ENCODE measurements around the gene NARF.

NARF gene

GRCh38 chr17:82433560-82434215 lies 24.9 kb upstream of the NARF start:
- no peak for DNase-seq (ENCODE audit: low read depth in 2 of 2)

- DNase-seq (ENCODE audit: low read depth in 2 of 2), result no peak
These were observed 24.4 kb upstream of the NARF start for GRCh38 chr17:82434216-82434565.

GRCh38 chr17:82435103-82435502 lies 23.4 kb upstream of the NARF start:
- DNase-seq (ENCODE audit: low read depth in 2 of 2), result no peak

- DNase-seq (ENCODE audit: low read depth in 2 of 2), result no peak
These were observed 22.6 kb upstream of the NARF start for GRCh38 chr17:82435601-82436583.

- no peak for DNase-seq (ENCODE audit: low read depth in 2 of 2)
These were observed 21.8 kb upstream of the NARF start for GRCh38 chr17:82436601-82437324.

- DNase-seq (ENCODE audit: low read depth in 2 of 2), result no peak
These were observed 21.2 kb upstream of the NARF start for GRCh38 chr17:82437325-82437668.

GRCh38 chr17:82438401-82439193 lies 19.9 kb upstream of the NARF start:
- no peak for DNase-seq (ENCODE audit: low read depth in 2 of 2)

- no peak for DNase-seq (ENCODE audit: low read depth in 2 of 2)
These were observed 19.2 kb upstream of the NARF start for GRCh38 chr17:82439194-82439828.

GRCh38 chr17:82439829-82440365 lies 18.6 kb upstream of the NARF start:
- no peak for DNase-seq (ENCODE audit: low read depth in 2 of 2)

- DNase-seq (ENCODE audit: low read depth in 2 of 2), result no peak
These were observed 18.0 kb upstream of the NARF start for GRCh38 chr17:82440469-82440981.

GRCh38 chr17:82440991-82441627 lies 17.4 kb upstream of the NARF start:
- no peak for DNase-seq (ENCODE audit: low read depth in 2 of 2)

GRCh38 chr17:82441691-82442487 lies 16.7 kb upstream of the NARF start:
- no peak for DNase-seq (ENCODE audit: low read depth in 2 of 2)

- DNase-seq (ENCODE audit: low read depth in 2 of 2), result no peak
These were observed 15.7 kb upstream of the NARF start for GRCh38 chr17:82442643-82443464.

GRCh38 chr17:82443465-82444283 lies 14.9 kb upstream of the NARF start:
- no peak for DNase-seq (ENCODE audit: low read depth in 2 of 2)

GRCh38 chr17:82444284-82444893 lies 14.2 kb upstream of the NARF start:
- no peak for DNase-seq (ENCODE audit: low read depth in 2 of 2)

- DNase-seq (ENCODE audit: low read depth in 2 of 2), result no peak
These were observed 13.5 kb upstream of the NARF start for GRCh38 chr17:82444941-82445521.

- no peak for DNase-seq (ENCODE audit: low read depth in 2 of 2)
These were observed 13.0 kb upstream of the NARF start for GRCh38 chr17:82445542-82445941.

All from stimulated activated CD8-positive, alpha-beta memory T cell treated with anti-CD3 and anti-CD28 coated beads, Interleukin-2, amount 100 ng/mL, for 1 hour (primary cell).